DMS 273 (cell line): ENCODE data around the gene TYROBP.

ENCODE experiments used
- DNase-seq: peaks from one replicate; lab custom pipeline; 2025; ENCODE audit not compliant: unreplicated experiment; lab: John Stamatoyannopoulos, UW

The TYROBP gene

GRCh38 chr19:35874392-35874930 lies 33.6 kb downstream of the TYROBP start:
- no peak for DNase-seq

DNA sequence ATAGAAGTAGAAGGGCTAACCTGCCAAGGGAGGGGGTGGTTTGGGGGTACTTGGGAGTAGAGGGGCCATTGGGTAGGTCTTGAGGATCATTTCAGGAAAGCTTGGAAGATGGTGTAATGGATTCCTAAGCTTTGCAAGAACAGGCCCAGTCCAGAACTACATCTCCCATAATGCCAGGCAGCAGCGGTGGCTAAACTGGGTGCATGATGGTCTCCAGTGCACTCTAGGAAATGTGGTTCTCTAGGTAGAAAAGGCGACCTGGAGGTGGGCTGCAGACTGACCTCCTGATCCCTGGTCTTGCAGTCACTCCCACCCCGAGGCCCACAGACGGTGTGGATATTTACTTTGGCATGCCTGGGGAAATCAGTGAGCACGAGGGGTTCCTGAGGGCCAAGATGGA lies 35.9 kb downstream of the TYROBP start:
- peak; percentile 23 for DNase-seq

- DNase-seq: no peak
These were observed 36.5 kb downstream of the TYROBP start for GRCh38 chr19:35871611-35872010.

DNA sequence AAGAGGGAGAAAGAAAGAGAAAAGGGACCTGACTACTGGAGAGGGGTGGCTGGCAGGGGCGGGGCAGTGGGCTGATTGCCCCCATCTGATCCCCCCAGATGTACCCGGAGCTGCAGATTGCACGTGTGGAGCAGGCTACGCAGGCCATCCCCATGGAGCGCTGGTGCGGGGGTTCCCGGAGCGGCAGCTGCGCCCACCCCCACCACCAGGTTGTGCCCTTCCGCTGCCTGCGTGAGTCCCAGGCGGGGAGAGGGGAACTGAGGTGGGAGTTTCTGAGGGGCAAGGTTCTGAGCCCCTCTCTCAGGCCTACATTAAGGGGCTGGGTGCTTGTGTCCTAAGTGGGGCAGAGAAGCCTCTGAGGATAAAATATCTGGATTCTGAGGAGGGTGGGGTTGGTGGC lies 37.3 kb downstream of the TYROBP start:
- no peak for DNase-seq

- peak; percentile 92 for DNase-seq
These were observed 37.9 kb downstream of the TYROBP start for GRCh38 chr19:35870124-35870736.

DNA sequence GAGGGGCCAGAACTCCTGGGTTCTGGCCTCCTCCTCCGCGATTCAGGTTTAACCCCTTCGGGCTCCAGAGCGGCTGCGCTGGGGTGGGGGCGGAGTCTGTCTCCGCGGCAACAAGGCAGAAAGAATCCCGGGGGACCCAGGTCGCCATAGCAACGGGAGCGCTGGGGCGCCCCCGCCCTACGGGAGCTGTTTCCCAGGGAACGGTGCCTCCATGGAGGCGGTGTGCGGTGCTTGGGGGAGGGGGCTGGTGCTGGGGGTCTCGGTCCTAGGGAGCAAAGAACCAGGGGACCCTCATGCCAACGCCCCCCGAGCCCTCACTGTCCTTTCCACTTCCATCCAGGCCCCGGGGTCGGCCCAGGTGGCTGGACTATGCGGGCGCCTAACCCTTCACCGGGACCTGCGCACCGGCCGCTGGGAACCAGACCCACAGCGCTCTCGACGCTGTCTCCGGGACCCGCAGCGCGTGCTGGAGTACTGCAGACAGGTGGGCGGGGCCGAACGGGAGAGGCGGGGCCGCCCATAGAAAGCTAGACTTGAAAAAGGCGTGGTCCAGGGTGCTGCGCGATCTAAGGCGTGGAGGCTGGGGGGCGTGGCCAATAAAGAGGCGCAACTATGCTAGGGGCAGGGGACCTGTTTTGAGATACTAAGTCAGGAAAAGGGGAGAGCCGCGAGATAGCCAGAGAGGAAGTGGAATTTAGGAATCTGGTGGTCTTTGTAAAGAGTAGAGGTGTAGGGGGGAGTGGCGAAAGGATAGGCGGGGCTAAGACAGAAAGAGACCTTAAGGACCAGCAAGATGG lies 38.6 kb downstream of the TYROBP start:
- peak; percentile 97 for DNase-seq

GRCh38 chr19:35868823-35869326 lies 39.2 kb downstream of the TYROBP start:
- no peak for DNase-seq

DNA sequence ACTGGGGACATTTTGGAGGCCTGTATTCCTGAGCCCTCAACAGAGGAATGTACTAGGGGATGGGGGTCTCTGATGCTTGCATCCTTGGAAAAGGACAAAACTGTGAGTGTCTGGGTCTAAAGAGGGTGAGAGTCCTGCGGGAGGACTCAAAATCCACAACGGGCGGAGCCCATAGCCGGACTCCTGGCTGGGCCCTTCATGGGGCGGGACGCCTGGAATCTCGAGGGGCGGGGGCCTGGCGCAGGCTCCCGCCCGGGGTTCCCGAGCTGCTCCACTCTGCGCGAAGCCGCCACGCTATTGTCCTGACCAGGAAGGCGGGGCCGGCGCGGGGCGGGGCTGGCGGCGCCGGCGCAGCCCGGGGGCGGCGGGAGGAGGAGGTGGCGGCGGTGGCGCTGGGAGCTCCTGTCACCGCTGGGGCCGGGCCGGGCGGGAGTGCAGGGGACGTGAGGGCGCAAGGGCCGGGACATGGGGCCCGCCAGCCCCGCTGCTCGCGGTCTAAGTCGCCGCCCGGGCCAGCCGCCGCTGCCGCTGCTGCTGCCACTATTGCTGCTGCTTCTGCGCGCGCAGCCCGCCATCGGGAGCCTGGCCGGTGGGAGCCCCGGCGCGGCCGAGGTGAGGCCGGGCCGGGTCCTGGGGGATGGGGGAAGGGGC lies 39.8 kb downstream of the TYROBP start, which contains the start of gene APLP1:
TSS of gene APLP1 (plus strand) at position 403 of the 651 bp plus-strand sequence. CDS start at position 466, 63 bp downstream.
- peak; percentile 87 for DNase-seq

- no peak for DNase-seq
These were observed 45.1 kb downstream of the TYROBP start for GRCh38 chr19:35863018-35863417.

- peak; percentile 23 for DNase-seq
These were observed 45.6 kb downstream of the TYROBP start for GRCh38 chr19:35862528-35862927.

GRCh38 chr19:35861640-35862160 lies 46.4 kb downstream of the TYROBP start:
- no peak for DNase-seq

DNA sequence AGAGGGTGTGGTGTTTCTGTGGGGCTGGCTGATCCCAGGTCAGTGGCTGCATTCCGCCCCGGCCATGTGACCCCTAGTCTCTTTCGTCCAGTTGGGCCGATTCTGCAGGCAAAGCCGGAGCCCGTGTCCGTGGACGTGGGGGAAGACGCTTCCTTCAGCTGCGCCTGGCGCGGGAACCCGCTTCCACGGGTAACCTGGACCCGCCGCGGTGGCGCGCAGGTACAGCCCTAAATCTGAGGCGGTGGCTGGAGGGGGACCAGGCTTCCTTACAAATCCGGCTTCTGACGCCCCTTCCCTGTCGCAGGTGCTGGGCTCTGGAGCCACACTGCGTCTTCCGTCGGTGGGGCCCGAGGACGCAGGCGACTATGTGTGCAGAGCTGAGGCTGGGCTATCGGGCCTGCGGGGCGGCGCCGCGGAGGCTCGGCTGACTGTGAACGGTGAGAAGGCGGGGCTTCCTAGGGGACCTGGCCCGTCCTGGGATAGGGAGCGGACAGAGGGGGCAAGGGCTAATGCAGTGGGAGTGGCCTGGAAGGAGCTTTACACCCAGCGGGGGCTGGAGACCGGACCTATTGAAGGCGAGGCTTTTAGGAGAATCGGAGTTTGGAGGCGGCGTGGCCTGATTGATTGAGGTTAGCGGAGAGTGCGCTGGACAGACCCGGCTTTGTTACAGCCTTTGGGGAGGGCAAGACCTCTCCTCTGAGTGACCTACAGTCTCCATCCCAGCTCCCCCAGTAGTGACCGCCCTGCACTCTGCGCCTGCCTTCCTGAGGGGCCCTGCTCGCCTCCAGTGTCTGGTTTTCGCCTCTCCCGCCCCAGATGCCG lies 47.1 kb downstream of the TYROBP start:
- no peak for DNase-seq

- no peak for DNase-seq
These were observed 47.7 kb downstream of the TYROBP start for GRCh38 chr19:35860436-35860817.

DNA sequence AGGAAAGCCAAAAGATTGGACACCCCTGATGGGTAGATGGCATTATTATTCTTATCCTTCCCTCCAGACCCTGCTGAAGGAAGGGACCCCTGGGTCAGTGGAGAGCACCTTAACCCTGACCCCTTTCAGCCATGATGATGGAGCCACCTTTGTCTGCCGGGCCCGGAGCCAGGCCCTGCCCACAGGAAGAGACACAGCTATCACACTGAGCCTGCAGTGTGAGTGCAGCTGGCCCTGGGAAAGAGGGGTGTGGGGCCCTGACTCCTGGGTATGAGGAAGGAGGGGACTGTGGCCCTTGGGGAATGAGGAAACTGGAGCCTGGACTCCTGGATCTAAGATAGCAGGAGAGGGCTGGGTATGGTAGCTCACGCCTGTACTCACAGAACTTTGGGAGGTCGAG lies 48.7 kb downstream of the TYROBP start:
- no peak for DNase-seq

DNA sequence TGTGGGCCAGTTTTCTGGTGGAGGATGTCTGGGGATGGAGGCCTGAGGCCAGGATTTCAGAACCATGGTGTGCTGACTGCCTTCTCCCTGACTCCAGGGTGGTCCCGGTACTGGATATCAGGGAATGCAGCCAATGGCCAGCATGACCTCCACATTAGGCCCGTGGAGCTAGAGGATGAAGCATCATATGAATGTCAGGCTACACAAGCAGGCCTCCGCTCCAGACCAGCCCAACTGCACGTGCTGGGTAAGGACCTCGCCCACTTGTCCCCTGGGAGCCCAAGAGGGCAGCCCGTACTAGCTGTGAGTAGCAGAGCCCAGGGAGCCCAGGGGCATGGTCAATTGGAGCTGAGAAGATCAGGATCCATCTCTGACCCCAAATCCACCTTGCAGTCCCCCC lies 49.8 kb downstream of the TYROBP start:
- DNase-seq: no peak

- DNase-seq: peak; percentile 83
These were observed 51.4 kb downstream of the TYROBP start, which contains the start of gene KIRREL2 for GRCh38 chr19:35856546-35857149. KIRREL2 (plus strand) TSS chr19:35856911; CDS start chr19:35857120, 209 bp downstream.
